ENCODE measurements around the gene IL17RC. TPM values are rescaled to one million over a fixed set of nuclear protein-coding genes. Genes with fewer than 3 reads are reported as not detected.

The IL17RC gene
- total RNA-seq, 2 donors from 2014 or later = 40.7 to 60.3 TPM

DNA sequence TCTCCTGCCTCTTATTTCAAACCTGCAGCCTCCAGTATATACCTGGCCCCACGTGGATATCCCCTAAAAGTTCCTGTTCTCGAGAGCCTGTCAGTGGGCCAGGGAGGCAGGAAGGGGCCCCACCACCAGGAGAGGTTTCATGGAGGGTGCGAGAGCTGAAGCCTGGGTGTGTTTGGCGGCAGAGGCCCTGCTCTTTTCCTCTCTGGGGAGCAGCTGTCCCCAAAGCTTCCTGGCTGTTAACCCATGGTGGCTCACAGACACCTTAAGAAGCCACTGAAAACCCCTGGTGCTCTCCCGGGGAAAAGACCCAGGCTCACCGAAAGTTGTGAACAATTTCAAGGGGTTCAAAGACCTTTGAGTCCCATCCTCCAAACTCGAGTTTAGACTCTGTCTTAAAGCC, 34.2 kb downstream of the IL17RC start:
- Histone ChIP-seq H3K4me3 (no peak overlapping the region), H3K27me3 (no peaks in the 10 kb centered on the region), H3K4me1 (peaks cover 36% of the 10 kb centered on the region), H3K9me3 (no peaks in the 10 kb centered on the region), H3K36me3 (replicated peaks in 1 of 2; ENCODE audit: insufficient read depth in 1 of 2, low read depth in 2 of 2) (no peaks in the 10 kb centered on the region), H3K27ac (no peak overlapping the region)
- ATAC-seq (no peak), DNase-seq (no peak)
- intact Hi-C loops (cut with DNase I) = no loop called here
- WGBS, 2 donors = 43 to 50% methylated on average over 5 to 7 of the region's 7 CpGs
- no peak for TF ChIP-seq POLR2A (IDR thresholded peaks at IDR 0.05)
- TF ChIP-seq, protein P1, sequence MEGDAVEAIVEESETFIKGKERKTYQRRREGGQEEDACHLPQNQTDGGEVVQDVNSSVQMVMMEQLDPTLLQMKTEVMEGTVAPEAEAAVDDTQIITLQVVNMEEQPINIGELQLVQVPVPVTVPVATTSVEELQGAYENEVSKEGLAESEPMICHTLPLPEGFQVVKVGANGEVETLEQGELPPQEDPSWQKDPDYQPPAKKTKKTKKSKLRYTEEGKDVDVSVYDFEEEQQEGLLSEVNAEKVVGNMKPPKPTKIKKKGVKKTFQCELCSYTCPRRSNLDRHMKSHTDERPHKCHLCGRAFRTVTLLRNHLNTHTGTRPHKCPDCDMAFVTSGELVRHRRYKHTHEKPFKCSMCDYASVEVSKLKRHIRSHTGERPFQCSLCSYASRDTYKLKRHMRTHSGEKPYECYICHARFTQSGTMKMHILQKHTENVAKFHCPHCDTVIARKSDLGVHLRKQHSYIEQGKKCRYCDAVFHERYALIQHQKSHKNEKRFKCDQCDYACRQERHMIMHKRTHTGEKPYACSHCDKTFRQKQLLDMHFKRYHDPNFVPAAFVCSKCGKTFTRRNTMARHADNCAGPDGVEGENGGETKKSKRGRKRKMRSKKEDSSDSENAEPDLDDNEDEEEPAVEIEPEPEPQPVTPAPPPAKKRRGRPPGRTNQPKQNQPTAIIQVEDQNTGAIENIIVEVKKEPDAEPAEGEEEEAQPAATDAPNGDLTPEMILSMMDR (IDR thresholded peaks at IDR 0.05) = no peak

DNA sequence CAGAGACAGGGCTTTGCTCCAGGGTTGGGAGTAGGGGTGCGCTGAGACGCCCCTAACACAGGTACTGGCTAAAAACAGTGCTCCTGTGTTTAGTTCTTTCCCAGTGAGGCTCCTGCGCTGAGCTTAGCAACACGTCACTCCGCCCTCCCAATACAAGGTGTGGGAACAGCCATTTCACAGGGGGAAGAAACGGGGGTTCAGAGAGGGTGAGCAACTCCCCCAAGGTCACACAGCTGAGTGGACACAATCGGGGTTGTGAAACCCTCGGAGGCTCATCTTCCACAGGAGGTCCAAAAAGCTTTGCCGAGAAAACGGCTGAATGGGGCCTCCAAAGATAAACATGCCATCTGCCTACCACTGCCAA, 34.7 kb downstream of the IL17RC start:
- Histone ChIP-seq H3K9me3 (no peaks in the 10 kb centered on the region), H3K36me3 (replicated peaks in 1 of 2; ENCODE audit: insufficient read depth in 1 of 2, low read depth in 2 of 2) (no peaks in the 10 kb centered on the region), H3K4me3 (no peak overlapping the region), H3K4me1 (peaks cover 33% of the 10 kb centered on the region), H3K27me3 (no peaks in the 10 kb centered on the region), H3K27ac (no peak overlapping the region)
- DNase-seq (no peak), ATAC-seq (no peak)
- intact Hi-C loops (cut with DNase I) = no loop called here
- TF ChIP-seq, protein P1 (IDR thresholded peaks at IDR 0.05) = no peak
- no peak for TF ChIP-seq POLR2A (IDR thresholded peaks at IDR 0.05)
- 35 to 46% methylated on average over 10 of the region's 10 CpGs for WGBS, 2 donors

DNA sequence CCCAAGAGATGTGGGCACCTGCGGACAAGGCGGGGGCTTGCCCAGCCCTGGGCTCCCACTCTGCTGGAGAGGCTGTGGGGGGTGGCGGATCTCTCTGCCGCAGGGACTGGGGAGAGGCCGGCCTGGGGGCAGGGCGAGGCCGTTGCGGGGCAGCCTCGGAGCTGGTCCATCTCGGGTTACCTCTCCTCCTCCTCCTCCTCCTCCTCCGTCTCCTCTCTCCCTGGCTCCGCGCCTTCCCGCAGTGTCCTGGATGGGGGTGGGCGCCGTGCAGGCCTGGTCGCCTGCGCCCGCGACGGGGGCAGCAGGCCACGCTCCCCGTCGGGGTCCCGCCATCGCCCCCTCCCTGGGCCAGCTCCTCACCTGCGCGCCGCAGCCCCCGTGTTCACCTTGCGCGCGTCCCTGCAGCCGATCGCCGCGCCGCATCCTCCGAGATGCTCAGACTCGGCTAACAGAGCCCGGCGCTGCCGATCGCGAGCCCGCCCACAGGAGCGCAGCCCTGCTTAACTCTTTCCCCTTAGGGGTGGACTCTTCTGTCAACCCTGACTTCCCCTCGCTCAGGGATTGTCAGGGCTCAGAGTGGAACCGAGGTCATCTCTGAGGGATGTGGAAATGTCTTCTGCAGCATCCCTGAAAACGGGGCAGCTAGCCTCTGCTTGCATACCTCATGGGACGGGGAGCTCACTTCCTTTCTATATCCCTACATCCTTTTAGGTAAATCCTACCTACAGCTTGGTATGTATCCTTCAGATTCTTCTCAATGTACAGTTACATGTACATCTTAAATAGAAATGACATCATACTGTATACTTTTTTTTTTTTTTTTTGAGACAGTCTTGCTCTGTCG, 35.3 kb downstream of the IL17RC start, which contains the start of gene PRRT3:
Gene PRRT3 (minus strand): TSS at position 447 of the 844 bp plus-strand sequence. CDS start 2,293 bp downstream, outside the sequence.
- ATAC-seq (peak; percentile 47), DNase-seq (peak in 2 of 4 donors; percentile 26 to 30)
- 7 to 20% methylated on average over 39 to 40 of the region's 52 CpGs for WGBS, 2 donors
- no peak within 1 kb of the TSS for H3K27ac ChIP-seq
- H3K4me1 ChIP-seq = peaks cover 26% of the 10 kb centered on the region
- TF ChIP-seq, protein P1 (IDR thresholded peaks at IDR 0.05) = no peak
- TF ChIP-seq POLR2A (IDR thresholded peaks at IDR 0.05) = peak in 1 of 3 donors; percentile 14
- H3K4me3 ChIP-seq = peak within 1 kb of the TSS in 1 of 2 donors; percentile 22
- H3K27me3 ChIP-seq = no peaks in the 10 kb centered on the region
- H3K36me3 ChIP-seq (replicated peaks in 1 of 2; ENCODE audit: insufficient read depth in 1 of 2, low read depth in 2 of 2) = no peaks in the 10 kb centered on the region
- H3K9me3 ChIP-seq = no peaks in the 10 kb centered on the region
- intact Hi-C loops (cut with DNase I) = no loop called here

DNA sequence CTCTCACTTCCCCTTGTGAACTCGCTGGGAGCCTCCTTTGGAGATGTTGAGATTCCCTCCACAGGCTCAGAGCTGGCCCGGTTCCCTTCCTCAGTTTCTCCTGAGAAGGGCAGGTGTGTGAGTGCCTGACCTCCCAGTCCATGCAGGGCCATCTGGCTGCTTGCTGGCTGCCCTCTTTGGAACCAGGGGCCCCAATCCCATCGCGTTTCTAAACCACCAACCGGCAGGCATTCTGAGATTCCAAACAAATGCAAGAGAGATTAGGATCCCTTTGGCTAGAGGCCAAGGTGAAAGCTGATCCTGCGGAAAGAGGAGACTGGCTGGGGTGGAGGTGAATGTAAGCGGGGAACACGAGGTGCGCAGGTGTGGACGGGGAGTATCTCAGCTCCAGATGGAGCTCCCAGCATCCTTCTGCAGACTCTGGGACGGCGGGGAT, 38.2 kb downstream of the IL17RC start:
- Histone ChIP-seq H3K27ac (no peak overlapping the region), H3K9me3 (no peaks in the 10 kb centered on the region), H3K4me1 (peaks cover 18% of the 10 kb centered on the region), H3K27me3 (no peaks in the 10 kb centered on the region), H3K36me3 (replicated peaks in 1 of 2; ENCODE audit: insufficient read depth in 1 of 2, low read depth in 2 of 2) (no peaks in the 10 kb centered on the region), H3K4me3 (no peak overlapping the region)
- 26 to 41% methylated on average over 12 of the region's 12 CpGs for WGBS, 2 donors
- TF ChIP-seq POLR2A (IDR thresholded peaks at IDR 0.05) = no peak
- TF ChIP-seq, protein P1 (IDR thresholded peaks at IDR 0.05) = no peak
- intact Hi-C loops (cut with DNase I) = no loop called here
- ATAC-seq = no peak
- DNase-seq = peak; percentile 24 to 56 (median 46)

Measured in body of pancreas (tissue), 4 donors.